NB4 (cell line): ENCODE data around the gene ARHGEF25.
"Not testable (repeated sequence)": the region's sequence is repeated elsewhere in the genome, so short reads cannot be mapped to it uniquely, and the experiment has no call there.

Source experiments
- DNase-seq: peaks from one replicate; pipeline ENCODE4 v3.0.0; 2010; ENCODE audit warnings: low read depth
- H3K4me3 ChIP-seq: one replicate; pipeline ENCODE4 v1.5.1; 2011; ENCODE audit warnings: mild to moderate bottlenecking, low read depth, low read length, moderate library complexity
- CTCF ChIP-seq: IDR thresholded peaks from one replicate; pipeline ENCODE4 v1.5.1; 2012; ENCODE audit warnings: low read depth, low read length
- MAX ChIP-seq: IDR thresholded peaks from 2 replicates; pipeline ENCODE4 v1.6.1; 2011; ENCODE audit warnings: low read depth, low read length
- MYC ChIP-seq: IDR thresholded peaks from 2 replicates; pipeline ENCODE4 v1.6.1; 2011; ENCODE audit warnings: low read depth, low read length
- POLR2A ChIP-seq: IDR thresholded peaks from 2 replicates; pipeline ENCODE4 v1.6.1; 2011; ENCODE audit warnings: mild to moderate bottlenecking; ENCODE audit not compliant: insufficient read length; ENCODE audit errors: extremely low read depth

Gene ARHGEF25

GRCh38 chr12:57611108-57611826 is at the start of gene ARHGEF25:
TSS of gene ARHGEF25 (plus strand) at chr12:57611435. CDS start at chr12:57611895, 460 bp downstream.
- DNase-seq, result no peak
- TF ChIP-seq MYC (no peak), MAX (no peak), POLR2A (no peak), CTCF (no peak)
- H3K4me3 ChIP-seq, result no peak within 1 kb of the TSS

GRCh38 chr12:57563358-57563757 is 47.9 kb upstream of the ARHGEF25 start:
- TF ChIP-seq MYC (no peak), CTCF (no peak), POLR2A (no peak), MAX (no peak)
- DNase-seq, result no peak
- no peak overlapping the region for H3K4me3 ChIP-seq

GRCh38 chr12:57564178-57564740 is 47.0 kb upstream of the ARHGEF25 start:
- TF ChIP-seq POLR2A, result no peak
- no peak for DNase-seq
- no peak overlapping the region for H3K4me3 ChIP-seq

GRCh38 chr12:57568838-57569237 is 42.4 kb upstream of the ARHGEF25 start:
- H3K4me3 ChIP-seq, result no peak overlapping the region
- DNase-seq, result no peak
- TF ChIP-seq POLR2A (no peak), MYC (no peak), CTCF (no peak), MAX (no peak)

GRCh38 chr12:57569858-57570257 is 41.4 kb upstream of the ARHGEF25 start:
- H3K4me3 ChIP-seq, result no peak overlapping the region
- DNase-seq, result no peak
- TF ChIP-seq MYC (no peak), MAX (no peak), POLR2A (no peak), CTCF (no peak)

- not testable (repeated sequence) for DNase-seq, H3K4me3 ChIP-seq
Observed at GRCh38 chr12:57570438-57570837, 40.8 kb upstream of the ARHGEF25 start.
